Suprapubic skin (tissue), 4 donors: ENCODE data around the gene MFN2. TPM values are rescaled to one million over a fixed set of nuclear protein-coding genes. Genes with fewer than 3 reads are reported as not detected.

ENCODE experiments used
- DNase-seq, 2 donors: peaks; one replicate each; pipeline ENCODE4 v3.0.0-alpha.2; 2019; ENCODE audit warnings: low spot score in 2 of 2
- H3K27ac ChIP-seq: fragments of 200-600 bp; sonication (generic); one replicate; pipeline ENCODE4 v1.5.1; 2019
- H3K27me3 ChIP-seq: fragments of 200-600 bp; sonication (generic); one replicate; pipeline ENCODE4 v1.5.1; 2019
- H3K36me3 ChIP-seq: fragments of 200-600 bp; sonication (generic); one replicate; pipeline ENCODE4 v1.5.1; 2019
- H3K4me1 ChIP-seq: fragments of 200-600 bp; sonication (generic); one replicate; pipeline ENCODE4 v1.5.1; 2019
- H3K4me3 ChIP-seq: fragments of 200-600 bp; sonication (generic); one replicate; pipeline ENCODE4 v1.5.1; 2019; ENCODE audit warnings: mild to moderate bottlenecking
- H3K9me3 ChIP-seq: fragments of 200-600 bp; sonication (generic); one replicate; pipeline ENCODE4 v1.5.1; 2019
- CTCF ChIP-seq, 2 donors: fragments of 200-600 bp in 1 of 2; fragments of 450-650 bp in 1 of 2; sonication (generic) in 1 of 2; IDR thresholded peaks; one replicate each; pipeline ENCODE4 v1.5.1; 2016 to 2019; ENCODE audit warnings: antibody characterized with exemption in 2 of 2, mild to moderate bottlenecking in 1 of 2, moderate library complexity in 1 of 2
- EP300 ChIP-seq: sonication (generic); formaldehyde crosslinking; IDR thresholded peaks from one replicate; pipeline ENCODE4 v1.6.1; 2017; ENCODE audit warnings: antibody characterized with exemption
- POLR2A ChIP-seq, 2 donors: fragments of 450-650 bp; IDR thresholded peaks; one replicate each; pipeline ENCODE4 v1.6.1; 2017; ENCODE audit warnings: antibody characterized with exemption in 2 of 2, mild to moderate bottlenecking in 2 of 2, moderate library complexity in 2 of 2
- POLR2AphosphoS5 ChIP-seq, 3 donors: sonication (generic); formaldehyde crosslinking; IDR thresholded peaks; one replicate each; pipeline ENCODE4 v1.6.1; 2017; ENCODE audit warnings: antibody characterized with exemption in 3 of 3
- WGBS: methylation state at CpG from one replicate; pipeline ENCODE4 v1.1.5; 2018; 5-methylcytosine and 5-hydroxymethylcytosine counted together
- total RNA-seq, 4 donors: library from RNA; depleted of rRNA; stranded (reverse); fragments of >200 nt; gene quantifications; one replicate each; pipeline ENCODE4 v1.1.0, GENCODE V29; 2016

The MFN2 gene
- total RNA-seq, 4 donors from 2014 or later = 106 to 146 (median 124) TPM

GRCh38 chr1:11944358-11944931, 35.8 kb upstream of the MFN2 start:
- 66% methylated on average over 12 of the region's 12 CpGs for WGBS
- Histone ChIP-seq H3K4me3 (no peak overlapping the region), H3K4me1 (peaks cover under 1% of the 10 kb centered on the region), H3K36me3 (peaks cover 5% of the 10 kb centered on the region), H3K27ac (no peak overlapping the region), H3K9me3 (no peaks in the 10 kb centered on the region), H3K27me3 (no peaks in the 10 kb centered on the region)
- TF ChIP-seq POLR2A (IDR thresholded peaks at IDR 0.05) (no peak), POLR2AphosphoS5 (IDR thresholded peaks at IDR 0.05) (no peak), CTCF (IDR thresholded peaks at IDR 0.05) (no peak)
- DNase-seq = no peak

GRCh38 chr1:11946647-11947046, 33.6 kb upstream of the MFN2 start:
- H3K36me3 ChIP-seq = peaks cover 14% of the 10 kb centered on the region
- TF ChIP-seq POLR2AphosphoS5 (IDR thresholded peaks at IDR 0.05) = no peak
- no peak for TF ChIP-seq POLR2A (IDR thresholded peaks at IDR 0.05)
- no peak for TF ChIP-seq CTCF (IDR thresholded peaks at IDR 0.05)
- no peak for TF ChIP-seq EP300
- H3K27me3 ChIP-seq = no peaks in the 10 kb centered on the region
- no peaks in the 10 kb centered on the region for H3K4me1 ChIP-seq
- no peaks in the 10 kb centered on the region for H3K9me3 ChIP-seq
- 73% methylated on average over 3 of the region's 3 CpGs for WGBS
- no peak for DNase-seq
- no peak overlapping the region for H3K4me3 ChIP-seq
- no peak overlapping the region for H3K27ac ChIP-seq

- TF ChIP-seq POLR2AphosphoS5 (IDR thresholded peaks at IDR 0.05) (no peak), CTCF (IDR thresholded peaks at IDR 0.05) (no peak), EP300 (no peak), POLR2A (IDR thresholded peaks at IDR 0.05) (no peak)
- Histone ChIP-seq H3K27me3 (no peaks in the 10 kb centered on the region), H3K36me3 (peaks cover 21% of the 10 kb centered on the region), H3K4me1 (no peaks in the 10 kb centered on the region), H3K4me3 (no peak overlapping the region), H3K9me3 (no peaks in the 10 kb centered on the region), H3K27ac (no peak overlapping the region)
- WGBS = 89% methylated on average over 6 of the region's 6 CpGs
- no peak for DNase-seq
Observed at GRCh38 chr1:11948822-11949458, 31.3 kb upstream of the MFN2 start.

GRCh38 chr1:11951901-11952300, 28.3 kb upstream of the MFN2 start:
- peaks cover 36% of the 10 kb centered on the region for H3K36me3 ChIP-seq
- 100% methylated on average over 2 of the region's 2 CpGs for whole genome bisulfite sequencing
- no peaks in the 10 kb centered on the region for H3K4me1 ChIP-seq

More at GRCh38 chr1:11951901-11952300, 28.3 kb upstream of the MFN2 start:
- no peaks in the 10 kb centered on the region for H3K27me3 ChIP-seq
- TF ChIP-seq EP300 = no peak
- no peak for TF ChIP-seq CTCF (IDR thresholded peaks at IDR 0.05)
- TF ChIP-seq POLR2A (IDR thresholded peaks at IDR 0.05) = no peak
- TF ChIP-seq POLR2AphosphoS5 (IDR thresholded peaks at IDR 0.05) = no peak
- no peaks in the 10 kb centered on the region for H3K9me3 ChIP-seq
- no peak overlapping the region for H3K27ac ChIP-seq
- no peak for DNase-seq
- H3K4me3 ChIP-seq = no peak overlapping the region
